HepG2 (cell line): Measurements from ENCODE around the gene ARL14EP. TPM values are rescaled to one million over a fixed set of nuclear protein-coding genes. Genes with fewer than 3 reads are reported as not detected.

Source experiments
- ATAC-seq: fragments of 200-7000 bp; cut with Tn5 transposase; 3 replicates; pipeline ENCODE4 v1.9.1; 2020; ENCODE audit warnings: mild to moderate bottlenecking, moderate library complexity
- BruUV-seq: library from RNA; stranded (reverse); fragments of 400-500 nt; replicated peaks from 2 replicates; lab custom pipeline; 2021; lab: Mats Ljungman, UMichigan
- CTCF ChIA-PET: fragments of 300-600 bp; formaldehyde crosslinking; extraction: SDS; loops from one replicate; lab custom pipeline; 2021; ENCODE audit warnings: low total read pairs, inconsistent platforms, low intra/inter-chr PET ratio; lab: Yijun Ruan, JAX
- POLR2A ChIA-PET: fragments of 350-600 bp; sonication (Branson Sonifier 250); formaldehyde crosslinking; loops from one replicate; lab custom pipeline; 2020; ENCODE audit warnings: antibody characterized with exemption, inconsistent platforms; lab: Yijun Ruan, JAX
- DNase-seq: peaks from one replicate; pipeline ENCODE4 v3.0.0-alpha.2; 2015; ENCODE audit warnings: low spot score
- FAIRE-seq: peaks from 3 replicates; lab custom pipeline; 2011; peaks lifted over from hg19 to GRCh38; lab: Jason Lieb, UNC
- H2AFZ ChIP-seq: one replicate; pipeline ENCODE4 v1.6.1; 2011; ENCODE audit warnings: low read length, inconsistent platforms
- H3K27ac ChIP-seq: fragments of 300-600 bp; 3 replicates; pipeline ENCODE4 v1.8.0; 2011; ENCODE audit warnings: mixed run types, mild to moderate bottlenecking, mixed read lengths, low read length, inconsistent platforms; ENCODE audit not compliant: insufficient read depth; ENCODE audit errors: extremely low read length
- H3K27me3 ChIP-seq, 2 experiments: fragments of 200-600 bp in 1 of 2; 2 replicates in 1 of 2; 3 replicates in 1 of 2; pipeline versions ENCODE4 v1.6.0 to v1.8.0; 2011; ENCODE audit warnings: low read length in 2 of 2, mild to moderate bottlenecking in 2 of 2, moderate library complexity in 2 of 2, inconsistent platforms in 1 of 2; ENCODE audit not compliant: insufficient read depth in 2 of 2, control insufficient read depth in 1 of 2
- H3K36me3 ChIP-seq, 2 experiments: fragments of 200-600 bp in 1 of 2; replicated peaks in 1 of 2; 2 replicates in 1 of 2; 3 replicates in 1 of 2; pipeline versions ENCODE4 v1.5.1 to v1.8.0; 2011; ENCODE audit warnings: low read length in 2 of 2, inconsistent platforms in 1 of 2; ENCODE audit not compliant: insufficient read depth in 2 of 2, control insufficient read depth in 1 of 2
- H3K4me1 ChIP-seq: 2 replicates; pipeline ENCODE4 v1.5.1; 2012; ENCODE audit warnings: low read length, inconsistent platforms; ENCODE audit not compliant: insufficient read depth
- H3K4me2 ChIP-seq: 2 replicates; pipeline ENCODE4 v1.6.0; 2011; ENCODE audit warnings: low read depth, low read length, inconsistent platforms
- H3K4me3 ChIP-seq, 3 experiments: fragments of 200-600 bp in 1 of 3; sonication (generic), shearing (Covaris generic) in 1 of 3; replicated peaks in 1 of 3; 2 replicates each; pipeline ENCODE4 v1.5.1; 2011 to 2016; ENCODE audit warnings: low read length in 3 of 3, inconsistent platforms in 2 of 3, low read depth in 2 of 3, mild to moderate bottlenecking in 2 of 3, control low read depth in 1 of 3, mixed read lengths in 1 of 3; ENCODE audit not compliant: insufficient read depth in 1 of 3
- H3K79me2 ChIP-seq: one replicate; pipeline ENCODE4 v1.6.1; 2011; ENCODE audit warnings: low read length, inconsistent platforms; ENCODE audit not compliant: insufficient read depth
- H3K9ac ChIP-seq: 2 replicates; pipeline ENCODE4 v1.6.0; 2011; ENCODE audit warnings: mild to moderate bottlenecking, low read depth, low read length, inconsistent platforms; ENCODE audit not compliant: insufficient read depth
- H3K9me3 ChIP-seq: 2 replicates; pipeline ENCODE4 v1.5.1; 2012; ENCODE audit warnings: mild to moderate bottlenecking, low read length
- H4K20me1 ChIP-seq: 2 replicates; pipeline ENCODE4 v1.6.0; 2011; ENCODE audit warnings: inconsistent platforms, mild to moderate bottlenecking, low read length, moderate library complexity; ENCODE audit not compliant: insufficient read depth
- FOSL2 ChIP-seq: sonication (generic); formaldehyde crosslinking; IDR thresholded peaks from 2 replicates; pipeline ENCODE4 v1.4.0; 2020; ENCODE audit warnings: missing genetic modification reagents
- FOXA1 ChIP-seq, 2 experiments: fragments of 450-650 bp in 1 of 2; sonication (generic) in 1 of 2; formaldehyde crosslinking in 1 of 2; IDR thresholded peaks; 2 replicates each; pipeline versions ENCODE4 v1.4.0 to v1.6.1; 2016 to 2020; ENCODE audit warnings: missing genetic modification reagents in 1 of 2
- MAFF ChIP-seq: IDR thresholded peaks from 2 replicates; pipeline ENCODE4 v1.6.1; 2011; ENCODE audit warnings: low read depth, low read length, improper control_type of control experiment
- NFE2L2 ChIP-seq: fragments of 150-350 bp; IDR thresholded peaks from 2 replicates; pipeline ENCODE4 v1.6.1; 2014; ENCODE audit warnings: low read length
- POGZ ChIP-seq: sonication (generic); formaldehyde crosslinking; IDR thresholded peaks from 2 replicates; pipeline ENCODE4 v1.4.0; 2020; ENCODE audit warnings: mild to moderate bottlenecking, missing genetic modification reagents
- POLR2AphosphoS2 ChIP-seq: IDR thresholded peaks from 2 replicates; pipeline ENCODE4 v1.6.1; 2011; ENCODE audit warnings: low read depth, low read length, improper control_type of control experiment
- REXO4 ChIP-seq: sonication (generic); formaldehyde crosslinking; IDR thresholded peaks from 2 replicates; pipeline ENCODE4 v1.8.0; 2022; ENCODE audit warnings: missing genetic modification reagents, mild to moderate bottlenecking, borderline replicate concordance
- SAFB2 ChIP-seq: sonication (generic); formaldehyde crosslinking; IDR thresholded peaks from 2 replicates; pipeline ENCODE4 v1.5.1; 2020; ENCODE audit warnings: missing genetic modification reagents, low read depth, mild to moderate bottlenecking, borderline replicate concordance
- WGBS: methylation state at CpG from one replicate; pipeline ENCODE4 v1.1.6; 2017; ENCODE audit warnings: low lambda C conversion rate; 5-methylcytosine and 5-hydroxymethylcytosine counted together
- in situ Hi-C: cut with HindIII; loops from 2 replicates; pipeline ENCODE4 v1.10.0; 2017; ENCODE audit warnings: low pct_unique_long_range_greater_than_20kb; ENCODE audit not compliant: extremely low pct_ligation_motif_present
- intact Hi-C: fragments of 100-400 bp; cut with micrococcal nuclease; formaldehyde crosslinking; loops from one replicate; pipeline ENCODE4 v1.10.0; 2022; ENCODE audit not compliant: unreplicated experiment
- polyA plus RNA-seq, 8 experiments: library from polyadenylated mRNA; depleted of rRNA in 3 of 8; stranded (reverse) in 7 of 8; unstranded in 1 of 8; fragments of >200 nt; fragmentation: Illumina TruSeq in 4 of 8; extraction: Trizol in 4 of 8; gene quantifications; 2 replicates each; pipeline versions ENCODE4 v1.2.1 to v1.2.3, GENCODE V29; 2011 to 2016; ENCODE audit warnings: low read depth in 4 of 8, missing spikeins in 1 of 8, mixed read lengths in 1 of 8; ENCODE audit not compliant: insufficient read depth in 1 of 8
- total RNA-seq, 5 experiments: library from RNA; depleted of rRNA; stranded (reverse); fragments of >200 nt; fragmentation: Illumina TruSeq; extraction: Trizol; gene quantifications; 2 replicates each; pipeline ENCODE4 v1.2.3, GENCODE V29; 2016; ENCODE audit warnings: low read depth in 1 of 5
- TF ChIP-seq, protein P1 (sequence below): sonication (generic); formaldehyde crosslinking; IDR thresholded peaks from 2 replicates; pipeline ENCODE4 v1.4.0; 2020; ENCODE audit warnings: missing genetic modification reagents
- TF ChIP-seq, protein P2 (sequence below): sonication (generic); formaldehyde crosslinking; IDR thresholded peaks from 2 replicates; pipeline ENCODE4 v1.5.0; 2020; ENCODE audit warnings: missing genetic modification reagents
- TF ChIP-seq, protein P3 (sequence below): sonication (generic); formaldehyde crosslinking; IDR thresholded peaks from 2 replicates; pipeline ENCODE4 v1.5.1; 2020; ENCODE audit warnings: missing genetic modification reagents, mild to moderate bottlenecking, borderline replicate concordance
- TF ChIP-seq, protein P4 (sequence below), 2 experiments: sonication (generic) in 1 of 2; formaldehyde crosslinking in 1 of 2; IDR thresholded peaks; 2 replicates each; pipeline versions ENCODE4 v1.6.1 to v1.9.0; 2014 to 2022; ENCODE audit warnings: antibody characterized with exemption in 1 of 2, borderline replicate concordance in 1 of 2, inconsistent platforms in 1 of 2, low read depth in 1 of 2, missing genetic modification reagents in 1 of 2

ARL14EP gene
- total and polyA plus RNA-seq, 2 of the 13 experiments (the other 11 are each of a cell fraction or from before 2014, with no cell fraction given): 9.8 to 15.4 TPM

DNA sequence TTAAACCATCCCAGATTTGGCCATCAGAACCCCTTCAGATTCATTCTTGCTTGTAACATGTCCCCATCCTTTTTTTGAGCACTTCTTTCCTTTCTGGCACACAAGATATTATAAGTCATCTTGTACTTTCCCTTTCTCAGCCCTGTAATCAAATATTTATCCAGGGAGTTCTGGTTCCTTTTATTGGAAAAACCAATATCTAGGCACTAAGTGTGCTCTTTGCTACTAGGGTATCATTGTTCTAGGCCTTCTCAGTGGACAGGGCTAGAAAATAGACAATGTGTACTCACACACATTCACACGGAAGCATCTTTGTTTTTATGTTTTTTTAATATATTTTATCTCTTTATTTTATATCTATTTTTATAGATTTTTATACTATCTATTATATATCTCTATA lies 47.3 kb downstream of the ARL14EP start (continued):
- TF ChIP-seq FOXA1 (IDR thresholded peaks at IDR 0.05): no peak
- no peak for TF ChIP-seq FOXA1 (CRISPR knock-in tag; IDR thresholded peaks at IDR 0.05)
- TF ChIP-seq, protein P1, sequence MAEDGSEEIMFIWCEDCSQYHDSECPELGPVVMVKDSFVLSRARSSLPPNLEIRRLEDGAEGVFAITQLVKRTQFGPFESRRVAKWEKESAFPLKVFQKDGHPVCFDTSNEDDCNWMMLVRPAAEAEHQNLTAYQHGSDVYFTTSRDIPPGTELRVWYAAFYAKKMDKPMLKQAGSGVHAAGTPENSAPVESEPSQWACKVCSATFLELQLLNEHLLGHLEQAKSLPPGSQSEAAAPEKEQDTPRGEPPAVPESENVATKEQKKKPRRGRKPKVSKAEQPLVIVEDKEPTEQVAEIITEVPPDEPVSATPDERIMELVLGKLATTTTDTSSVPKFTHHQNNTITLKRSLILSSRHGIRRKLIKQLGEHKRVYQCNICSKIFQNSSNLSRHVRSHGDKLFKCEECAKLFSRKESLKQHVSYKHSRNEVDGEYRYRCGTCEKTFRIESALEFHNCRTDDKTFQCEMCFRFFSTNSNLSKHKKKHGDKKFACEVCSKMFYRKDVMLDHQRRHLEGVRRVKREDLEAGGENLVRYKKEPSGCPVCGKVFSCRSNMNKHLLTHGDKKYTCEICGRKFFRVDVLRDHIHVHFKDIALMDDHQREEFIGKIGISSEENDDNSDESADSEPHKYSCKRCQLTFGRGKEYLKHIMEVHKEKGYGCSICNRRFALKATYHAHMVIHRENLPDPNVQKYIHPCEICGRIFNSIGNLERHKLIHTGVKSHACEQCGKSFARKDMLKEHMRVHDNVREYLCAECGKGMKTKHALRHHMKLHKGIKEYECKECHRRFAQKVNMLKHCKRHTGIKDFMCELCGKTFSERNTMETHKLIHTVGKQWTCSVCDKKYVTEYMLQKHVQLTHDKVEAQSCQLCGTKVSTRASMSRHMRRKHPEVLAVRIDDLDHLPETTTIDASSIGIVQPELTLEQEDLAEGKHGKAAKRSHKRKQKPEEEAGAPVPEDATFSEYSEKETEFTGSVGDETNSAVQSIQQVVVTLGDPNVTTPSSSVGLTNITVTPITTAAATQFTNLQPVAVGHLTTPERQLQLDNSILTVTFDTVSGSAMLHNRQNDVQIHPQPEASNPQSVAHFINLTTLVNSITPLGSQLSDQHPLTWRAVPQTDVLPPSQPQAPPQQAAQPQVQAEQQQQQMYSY (CRISPR knock-in tag): no peak
- TF ChIP-seq POGZ: no peak
- TF ChIP-seq NFE2L2: no peak
- no peak for TF ChIP-seq FOSL2 (CRISPR knock-in tag)

DNA sequence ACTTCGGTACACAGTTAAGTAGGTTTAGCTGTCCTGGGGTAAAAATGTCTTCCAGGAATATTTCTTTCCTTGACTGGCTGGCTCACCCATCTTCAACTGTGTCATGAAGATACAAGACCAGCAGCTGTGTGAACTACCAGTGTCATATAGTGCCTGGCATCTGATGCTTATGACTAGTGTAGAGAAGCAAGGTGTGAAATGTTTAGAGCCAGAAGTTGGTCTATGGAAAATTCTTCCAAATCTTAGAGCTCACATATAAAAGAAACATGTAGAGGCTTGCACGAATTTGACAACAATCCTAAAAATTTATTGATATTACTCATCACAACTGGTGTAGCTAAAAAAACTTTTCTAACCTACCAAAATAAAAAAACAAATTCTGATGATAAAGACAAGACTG lies 54.4 kb downstream of the ARL14EP start:
- DNase-seq: no peak
- ChIA-PET CTCF (no interaction called here), POLR2A (no interaction called here)
- FAIRE-seq: no peak
- Histone ChIP-seq H3K36me3 (no peaks in the 10 kb centered on the region), H2AFZ (no peak overlapping the region), H3K4me2 (no peak overlapping the region), H3K79me2 (no peaks in the 10 kb centered on the region), H3K9me3 (no peaks in the 10 kb centered on the region), H4K20me1 (no peaks in the 10 kb centered on the region), H3K27ac (no peak overlapping the region), H3K9ac (no peak overlapping the region), H3K27me3 (no peaks in the 10 kb centered on the region), H3K4me1 (no peaks in the 10 kb centered on the region), H3K4me3 (no peak overlapping the region)
- ATAC-seq: no peak
- 0% methylated on average over 2 of the region's 2 CpGs for WGBS
- intact Hi-C loops: loop anchor here (1.0 kb wide), 1 partner anchor 17 kb away; no protein-coding TSS in a partner anchor
- no TSS peak for BruUV-seq
- in situ Hi-C loops: no loop called here
- TF ChIP-seq, protein P2, sequence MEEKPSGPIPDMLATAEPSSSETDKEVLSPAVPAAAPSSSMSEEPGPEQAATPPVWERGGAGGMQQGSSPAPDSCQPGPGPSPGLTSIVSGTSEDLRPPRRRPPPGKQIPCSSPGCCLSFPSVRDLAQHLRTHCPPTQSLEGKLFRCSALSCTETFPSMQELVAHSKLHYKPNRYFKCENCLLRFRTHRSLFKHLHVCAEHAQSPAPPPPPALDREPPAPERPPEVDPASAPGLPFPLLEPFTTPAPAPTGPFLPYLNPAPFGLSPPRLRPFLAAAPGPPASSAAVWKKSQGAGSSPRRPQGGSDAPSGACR (CRISPR knock-in tag): no peak
- TF ChIP-seq, protein P3, sequence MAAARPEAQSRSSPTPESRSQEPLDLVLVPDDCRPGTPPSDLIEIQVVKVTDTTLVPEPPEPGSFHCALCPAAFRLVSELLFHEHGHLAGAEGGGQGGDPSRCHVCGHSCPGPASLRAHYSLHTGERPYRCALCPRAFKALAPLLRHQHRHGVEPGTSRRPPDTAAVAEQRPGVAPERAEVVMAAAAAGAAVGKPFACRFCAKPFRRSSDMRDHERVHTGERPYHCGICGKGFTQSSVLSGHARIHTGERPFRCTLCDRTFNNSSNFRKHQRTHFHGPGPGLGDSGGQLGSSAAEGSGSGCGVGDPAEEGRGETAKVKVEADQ (CRISPR knock-in tag): no peak
- TF ChIP-seq POLR2AphosphoS2 (no peak), SAFB2 (CRISPR knock-in tag) (no peak), MAFF (no peak), REXO4 (CRISPR knock-in tag) (no peak)
- TF ChIP-seq, protein P4, sequence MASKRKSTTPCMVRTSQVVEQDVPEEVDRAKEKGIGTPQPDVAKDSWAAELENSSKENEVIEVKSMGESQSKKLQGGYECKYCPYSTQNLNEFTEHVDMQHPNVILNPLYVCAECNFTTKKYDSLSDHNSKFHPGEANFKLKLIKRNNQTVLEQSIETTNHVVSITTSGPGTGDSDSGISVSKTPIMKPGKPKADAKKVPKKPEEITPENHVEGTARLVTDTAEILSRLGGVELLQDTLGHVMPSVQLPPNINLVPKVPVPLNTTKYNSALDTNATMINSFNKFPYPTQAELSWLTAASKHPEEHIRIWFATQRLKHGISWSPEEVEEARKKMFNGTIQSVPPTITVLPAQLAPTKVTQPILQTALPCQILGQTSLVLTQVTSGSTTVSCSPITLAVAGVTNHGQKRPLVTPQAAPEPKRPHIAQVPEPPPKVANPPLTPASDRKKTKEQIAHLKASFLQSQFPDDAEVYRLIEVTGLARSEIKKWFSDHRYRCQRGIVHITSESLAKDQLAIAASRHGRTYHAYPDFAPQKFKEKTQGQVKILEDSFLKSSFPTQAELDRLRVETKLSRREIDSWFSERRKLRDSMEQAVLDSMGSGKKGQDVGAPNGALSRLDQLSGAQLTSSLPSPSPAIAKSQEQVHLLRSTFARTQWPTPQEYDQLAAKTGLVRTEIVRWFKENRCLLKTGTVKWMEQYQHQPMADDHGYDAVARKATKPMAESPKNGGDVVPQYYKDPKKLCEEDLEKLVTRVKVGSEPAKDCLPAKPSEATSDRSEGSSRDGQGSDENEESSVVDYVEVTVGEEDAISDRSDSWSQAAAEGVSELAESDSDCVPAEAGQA (IDR thresholded peaks at IDR 0.05; ENCODE audit: low read depth): no peak
- TF ChIP-seq, protein P4 (CRISPR knock-in tag; IDR thresholded peaks at IDR 0.05; ENCODE audit: borderline replicate concordance): no peak
